A673 (cell line): ENCODE data around the gene OR1N1. TPM values are rescaled to one million over a fixed set of nuclear protein-coding genes. Genes with fewer than 3 reads are reported as not detected.
A peak's percentile ranks its signal among the peaks of the same experiment; 100 is the strongest.

Experiments
- BruUV-seq: library from RNA; stranded (reverse); fragments of 400-500 nt; replicated peaks from 2 replicates; lab custom pipeline; 2021; lab: Mats Ljungman, UMichigan
- CTCF ChIA-PET: fragments of 300-600 bp; sonication (Branson Sonifier 250); formaldehyde crosslinking; loops from one replicate; lab custom pipeline; 2022; ENCODE audit warnings: antibody characterized with exemption; lab: Charles Lee
- POLR2A ChIA-PET: fragments of 300-600 bp; sonication (Branson Sonifier 250); formaldehyde crosslinking; loops from one replicate; lab custom pipeline; 2022; ENCODE audit warnings: antibody characterized with exemption; ENCODE audit not compliant: low non-redundant PET; lab: Charles Lee
- DNase-seq: peaks from one replicate; pipeline ENCODE4 v3.0.0-alpha.2; 2015; ENCODE audit warnings: low spot score
- H3K27ac ChIP-seq: fragments of 200-600 bp; sonication (generic); 2 replicates; pipeline ENCODE4 v1.5.1; 2016; ENCODE audit warnings: mixed run types, low read depth, mild to moderate bottlenecking, mixed read lengths, antibody characterized with exemption, low read length; ENCODE audit not compliant: poor library complexity, severe bottlenecking
- H3K27me3 ChIP-seq: fragments of 200-600 bp; sonication (generic); replicated peaks from 2 replicates; pipeline ENCODE4 v1.6.1; 2017; ENCODE audit warnings: mixed run types, low read depth, mild to moderate bottlenecking, mixed read lengths, antibody characterized with exemption, low read length; ENCODE audit not compliant: insufficient read depth, poor library complexity
- H3K36me3 ChIP-seq: fragments of 200-600 bp; sonication (generic); 2 replicates; pipeline ENCODE4 v1.6.1; 2016; ENCODE audit warnings: mixed run types, mild to moderate bottlenecking, mixed read lengths, antibody characterized with exemption, low read length; ENCODE audit not compliant: insufficient read depth, poor library complexity, severe bottlenecking
- H3K4me1 ChIP-seq: fragments of 200-600 bp; sonication (generic); 2 replicates; pipeline ENCODE4 v1.6.1; 2017; ENCODE audit warnings: mixed run types, mild to moderate bottlenecking, mixed read lengths, antibody characterized with exemption, low read length; ENCODE audit not compliant: insufficient read depth, poor library complexity, severe bottlenecking
- H3K4me3 ChIP-seq: fragments of 200-600 bp; sonication (generic); 2 replicates; pipeline ENCODE4 v1.5.1; 2016; ENCODE audit warnings: low read depth, mixed run types, mild to moderate bottlenecking, mixed read lengths, low read length; ENCODE audit not compliant: poor library complexity, severe bottlenecking
- H3K9me3 ChIP-seq: fragments of 200-600 bp; sonication (generic); 2 replicates; pipeline ENCODE4 v1.6.1; 2016; ENCODE audit warnings: mixed run types, low read depth, mild to moderate bottlenecking, mixed read lengths, antibody characterized with exemption, low read length; ENCODE audit not compliant: poor library complexity, severe bottlenecking
- EZH2 ChIP-seq: fragments of 200-600 bp; sonication (generic); IDR thresholded peaks from 2 replicates; pipeline ENCODE4 v1.6.1; 2017; ENCODE audit warnings: borderline replicate concordance, low read depth, mild to moderate bottlenecking, mixed read lengths, antibody characterized with exemption, low read length; ENCODE audit not compliant: poor library complexity, severe bottlenecking
- intact Hi-C: fragments of 100-400 bp; cut with micrococcal nuclease; formaldehyde crosslinking; loops from one replicate; pipeline ENCODE4 v1.10.0; 2022; ENCODE audit not compliant: unreplicated experiment
- total RNA-seq: library from RNA; stranded (reverse); gene quantifications from 2 replicates; pipeline ENCODE4 v1.2.3, GENCODE V29; 2021
- TF ChIP-seq, protein P1 (sequence below): fragments of 300-800, 200-600 bp; sonication (generic); conservative IDR thresholded peaks from 2 replicates; pipeline ENCODE4 v1.5.1; 2017; ENCODE audit warnings: low read depth, mild to moderate bottlenecking, antibody characterized with exemption, low read length, moderate library complexity, mixed read lengths

OR1N1 gene
- total RNA-seq, 1 experiment from 2014 or later, result not detected

DNA sequence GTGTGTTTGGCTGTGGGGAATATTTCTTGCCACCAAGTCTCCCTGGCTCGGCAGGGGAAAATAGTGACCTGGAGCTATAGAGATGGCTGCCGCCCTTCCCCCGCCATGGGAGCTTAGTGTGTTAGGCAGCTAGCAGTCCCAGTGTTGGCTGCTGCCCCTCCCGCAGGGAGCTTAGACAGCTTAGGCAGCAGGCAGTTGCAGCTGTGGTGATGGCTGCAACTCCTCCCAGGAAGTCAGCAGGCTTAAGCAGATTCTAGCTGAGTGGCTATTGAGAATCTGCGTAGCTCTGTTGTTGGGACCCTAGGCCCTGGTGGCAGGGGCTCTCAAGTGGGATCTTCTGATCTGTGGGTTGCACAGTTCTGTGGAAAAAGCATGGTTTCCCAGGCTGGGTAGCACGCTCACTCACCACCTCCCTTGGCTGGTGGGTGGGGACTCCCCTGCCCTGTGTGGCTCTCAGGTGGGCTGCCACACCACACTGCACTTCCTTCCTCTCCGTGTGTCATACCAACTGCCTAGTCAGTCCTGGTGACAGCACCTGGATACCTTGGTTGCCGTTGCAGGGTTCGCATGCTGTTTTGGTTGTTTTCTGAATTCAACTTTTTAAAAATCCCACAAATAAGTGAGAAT lies 35.2 kb upstream of the OR1N1 start:
- H3K9me3 ChIP-seq, result no peaks in the 10 kb centered on the region
- DNase-seq, result peak; percentile 5
- BruUV-seq, result no TSS peak
- intact Hi-C loops, result no loop called here
- H3K4me1 ChIP-seq, result no peaks in the 10 kb centered on the region
- H3K27me3 ChIP-seq, result peaks cover 4% of the 10 kb centered on the region
- ChIA-PET POLR2A (no interaction called here), CTCF (no interaction called here)
- H3K4me3 ChIP-seq, result no peak overlapping the region
- no peaks in the 10 kb centered on the region for H3K36me3 ChIP-seq
- H3K27ac ChIP-seq, result no peak overlapping the region
- TF ChIP-seq, protein P1, sequence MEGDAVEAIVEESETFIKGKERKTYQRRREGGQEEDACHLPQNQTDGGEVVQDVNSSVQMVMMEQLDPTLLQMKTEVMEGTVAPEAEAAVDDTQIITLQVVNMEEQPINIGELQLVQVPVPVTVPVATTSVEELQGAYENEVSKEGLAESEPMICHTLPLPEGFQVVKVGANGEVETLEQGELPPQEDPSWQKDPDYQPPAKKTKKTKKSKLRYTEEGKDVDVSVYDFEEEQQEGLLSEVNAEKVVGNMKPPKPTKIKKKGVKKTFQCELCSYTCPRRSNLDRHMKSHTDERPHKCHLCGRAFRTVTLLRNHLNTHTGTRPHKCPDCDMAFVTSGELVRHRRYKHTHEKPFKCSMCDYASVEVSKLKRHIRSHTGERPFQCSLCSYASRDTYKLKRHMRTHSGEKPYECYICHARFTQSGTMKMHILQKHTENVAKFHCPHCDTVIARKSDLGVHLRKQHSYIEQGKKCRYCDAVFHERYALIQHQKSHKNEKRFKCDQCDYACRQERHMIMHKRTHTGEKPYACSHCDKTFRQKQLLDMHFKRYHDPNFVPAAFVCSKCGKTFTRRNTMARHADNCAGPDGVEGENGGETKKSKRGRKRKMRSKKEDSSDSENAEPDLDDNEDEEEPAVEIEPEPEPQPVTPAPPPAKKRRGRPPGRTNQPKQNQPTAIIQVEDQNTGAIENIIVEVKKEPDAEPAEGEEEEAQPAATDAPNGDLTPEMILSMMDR, result no peak
- TF ChIP-seq EZH2, result no peak

DNA sequence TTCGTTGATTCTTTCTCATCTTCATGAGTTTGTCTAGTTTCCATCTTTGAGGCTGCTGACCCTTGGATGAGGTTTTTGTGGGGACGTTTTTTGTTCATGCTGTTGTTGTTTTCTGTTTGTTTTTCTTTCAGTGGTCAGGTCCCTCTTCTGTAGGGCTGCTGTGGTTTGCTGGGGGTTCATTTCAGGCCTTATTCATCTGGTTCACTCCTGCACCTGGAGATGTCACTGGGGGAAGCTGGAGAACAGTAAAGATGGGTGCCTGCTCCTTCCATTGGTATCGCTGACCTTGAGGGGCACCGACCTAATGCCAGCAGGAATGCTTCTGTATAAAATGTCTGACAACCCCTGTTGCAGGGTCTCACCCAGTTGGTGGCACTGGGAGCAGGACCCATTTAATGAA lies 34.4 kb upstream of the OR1N1 start:
- Histone ChIP-seq H3K27ac (no peak overlapping the region), H3K36me3 (no peaks in the 10 kb centered on the region), H3K27me3 (no peaks in the 10 kb centered on the region), H3K9me3 (no peaks in the 10 kb centered on the region), H3K4me1 (no peaks in the 10 kb centered on the region), H3K4me3 (no peak overlapping the region)
- intact Hi-C loops, result no loop called here
- TF ChIP-seq, protein P1, result no peak
- TF ChIP-seq EZH2, result no peak
- ChIA-PET CTCF (no interaction called here), POLR2A (no interaction called here)
- BruUV-seq, result no TSS peak
- no peak for DNase-seq

DNA sequence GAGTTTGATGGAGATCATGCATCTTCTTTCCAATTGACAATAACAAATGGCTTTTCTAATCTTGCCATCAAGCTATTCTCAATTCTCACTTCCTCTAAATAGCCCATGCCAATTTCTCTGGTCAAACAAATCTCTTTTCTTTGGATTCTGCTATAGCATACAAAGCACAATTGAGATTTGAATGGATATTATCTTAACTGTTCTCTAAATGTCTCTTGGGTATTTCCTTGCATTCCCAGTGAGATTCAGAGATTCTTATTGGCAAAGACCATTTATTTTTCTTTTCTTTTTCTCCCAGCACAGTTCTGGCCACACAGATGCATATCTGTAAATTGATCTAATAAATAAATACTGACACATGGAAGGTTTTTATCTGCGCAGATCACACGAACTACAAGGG lies 25.7 kb upstream of the OR1N1 start, which contains the start of gene OR1N2:
TSS of gene OR1N2 (plus strand) at position 301 of the 400 bp plus-strand sequence. CDS start 100 bp downstream, outside the sequence.
- no peak within 1 kb of the TSS for H3K4me3 ChIP-seq
- CTCF ChIA-PET, result no interaction called here
- H3K36me3 ChIP-seq, result no peaks in the 10 kb centered on the region
- no peaks in the 10 kb centered on the region for H3K4me1 ChIP-seq
- BruUV-seq, result no TSS peak
- POLR2A ChIA-PET, result no interaction called here
- no peak for DNase-seq
- intact Hi-C loops, result no loop called here
- H3K27me3 ChIP-seq, result peaks cover 49% of the 10 kb centered on the region
- TF ChIP-seq EZH2, result no peak
- TF ChIP-seq, protein P1, result no peak
- no peak within 1 kb of the TSS for H3K27ac ChIP-seq
- H3K9me3 ChIP-seq, result no peaks in the 10 kb centered on the region
